ENCODE measurements around the gene SHLD2.
"Not testable (repeated sequence)": the region's sequence is repeated elsewhere in the genome, so short reads cannot be mapped to it uniquely, and the experiment has no call there.

SHLD2 gene

GRCh38 chr10:87094373-87095235 lies at the start of gene SHLD2, which contains the start of gene GLUD1:
TSS of gene SHLD2 (plus strand) at chr10:87095206. CDS start at chr10:87151355, 56,149 bp downstream.
TSS of gene GLUD1 (minus strand) at chr10:87094843. CDS start at chr10:87094769, 74 bp downstream.
- DNase-seq = peak; percentile 93

GRCh38 chr10:87045434-87045938 lies 49.5 kb upstream of the SHLD2 start:
- DNase-seq = no peak

GRCh38 chr10:87053111-87053510 lies 41.9 kb upstream of the SHLD2 start:
- no peak for DNase-seq

- DNase-seq = no peak
Observed at GRCh38 chr10:87053577-87054181, 41.3 kb upstream of the SHLD2 start.

- DNase-seq = peak; percentile 27
Observed at GRCh38 chr10:87054373-87055295, 40.4 kb upstream of the SHLD2 start.

GRCh38 chr10:87058171-87058570 lies 36.8 kb upstream of the SHLD2 start:
- no peak for DNase-seq

- DNase-seq = no peak
Observed at GRCh38 chr10:87059401-87059800, 35.6 kb upstream of the SHLD2 start.

GRCh38 chr10:87060280-87060928 lies 34.6 kb upstream of the SHLD2 start:
- DNase-seq = no peak

GRCh38 chr10:87064651-87065050 lies 30.4 kb upstream of the SHLD2 start:
- DNase-seq = no peak

- no peak for DNase-seq
Observed at GRCh38 chr10:87066178-87066577, 28.8 kb upstream of the SHLD2 start.

- no peak for DNase-seq
Observed at GRCh38 chr10:87066865-87067264, 28.1 kb upstream of the SHLD2 start.

- no peak for DNase-seq
Observed at GRCh38 chr10:87068281-87068680, 26.7 kb upstream of the SHLD2 start.

- no peak for DNase-seq
Observed at GRCh38 chr10:87072449-87072848, 22.6 kb upstream of the SHLD2 start.

- DNase-seq = not testable (repeated sequence)
Observed at GRCh38 chr10:87076421-87076820, 18.6 kb upstream of the SHLD2 start.

GRCh38 chr10:87079106-87079836 lies 15.7 kb upstream of the SHLD2 start:
- DNase-seq = no peak

GRCh38 chr10:87080621-87081020 lies 14.4 kb upstream of the SHLD2 start:
- not testable (repeated sequence) for DNase-seq

- DNase-seq = not testable (repeated sequence)
Observed at GRCh38 chr10:87081574-87081973, 13.4 kb upstream of the SHLD2 start.

- DNase-seq = not testable (repeated sequence)
Observed at GRCh38 chr10:87082219-87082618, 12.8 kb upstream of the SHLD2 start.

- peak; percentile 8 for DNase-seq
Observed at GRCh38 chr10:87083576-87084290, 11.3 kb upstream of the SHLD2 start.

- not testable (repeated sequence) for DNase-seq
Observed at GRCh38 chr10:87084291-87084782, 10.7 kb upstream of the SHLD2 start.

GRCh38 chr10:87085537-87085936 lies 9.5 kb upstream of the SHLD2 start:
- no peak for DNase-seq
